K562 (cell line): Measurements from ENCODE around the gene ZNF350. TPM values are rescaled to one million over a fixed set of nuclear protein-coding genes. Genes with fewer than 3 reads are reported as not detected.

Source experiments
- BRD4 ChIP-seq: fragments of 200-600 bp; sonication (generic); IDR thresholded peaks from 2 replicates; pipeline ENCODE4 v1.6.1; 2017; ENCODE audit warnings: inconsistent platforms
- CREBBP ChIP-seq: IDR thresholded peaks from one replicate; pipeline ENCODE4 v1.6.1; 2012; ENCODE audit warnings: low read depth, mild to moderate bottlenecking, control low read depth, inconsistent platforms, low read length
- CXXC5 ChIP-seq: fragments of 250-450 bp; sonication (Bioruptor Pico); IDR thresholded peaks from 2 replicates; pipeline ENCODE4 v1.8.0; 2022; ENCODE audit warnings: inconsistent platforms, mild to moderate bottlenecking, moderate library complexity
- DNMT1 ChIP-seq: fragments of 450-650 bp; IDR thresholded peaks from 2 replicates; pipeline ENCODE4 v1.6.1; 2016; ENCODE audit warnings: antibody characterized with exemption, mild to moderate bottlenecking
- E2F3 ChIP-seq: fragments of 250-450 bp; sonication (Bioruptor Pico); IDR thresholded peaks from 2 replicates; pipeline ENCODE4 v1.4.0; 2020; ENCODE audit warnings: mild to moderate bottlenecking
- ERF ChIP-seq: fragments of 450-650 bp; formaldehyde crosslinking; IDR thresholded peaks from 2 replicates; pipeline ENCODE4 v1.4.0; 2020; ENCODE audit warnings: mild to moderate bottlenecking, mixed read lengths
- GTF2E2 ChIP-seq: fragments of 200-800 bp; sonication (Bioruptor generic); IDR thresholded peaks from 2 replicates; pipeline ENCODE4 v1.6.1; 2016; ENCODE audit warnings: missing genetic modification characterization, missing compliant biosample characterization
- HDAC6 ChIP-seq: IDR thresholded peaks from 2 replicates; pipeline ENCODE4 v1.6.1; 2012; ENCODE audit warnings: low read depth, mild to moderate bottlenecking, control low read depth, inconsistent platforms, low read length, moderate library complexity
- HDAC8 ChIP-seq: fragments of 450-650 bp; IDR thresholded peaks from 2 replicates; pipeline ENCODE4 v1.6.1; 2016; ENCODE audit warnings: mild to moderate bottlenecking, missing genetic modification characterization, moderate library complexity, missing compliant biosample characterization
- ILK ChIP-seq: fragments of 450-650 bp; IDR thresholded peaks from 2 replicates; pipeline ENCODE4 v1.6.1; 2016; ENCODE audit warnings: missing genetic modification characterization, low read depth, mild to moderate bottlenecking, missing compliant biosample characterization, moderate library complexity, borderline replicate concordance
- MYC ChIP-seq, 2 experiments: fragments of 250-450 bp in 1 of 2; sonication (Bioruptor Pico) in 1 of 2; IDR thresholded peaks; 2 replicates each; pipeline versions ENCODE4 v1.5.1 to v1.6.1; 2012 to 2021; ENCODE audit warnings: low read depth in 2 of 2, borderline replicate concordance in 1 of 2, improper control_type of control experiment in 1 of 2, low read length in 1 of 2, mild to moderate bottlenecking in 1 of 2, moderate library complexity in 1 of 2
- NCOA6 ChIP-seq: fragments of 450-650 bp; IDR thresholded peaks from 2 replicates; pipeline ENCODE4 v1.6.1; 2017; ENCODE audit warnings: mild to moderate bottlenecking
- PHF8 ChIP-seq: fragments of 200-600 bp; sonication (generic); IDR thresholded peaks from 2 replicates; pipeline ENCODE4 v1.6.1; 2012; ENCODE audit warnings: mixed run types, mild to moderate bottlenecking, inconsistent platforms, low read length, moderate library complexity, borderline replicate concordance
- POLR2AphosphoS5 ChIP-seq: IDR thresholded peaks from 2 replicates; pipeline ENCODE4 v1.6.1; 2011; ENCODE audit warnings: mild to moderate bottlenecking, low read depth, low read length, moderate library complexity; ENCODE audit not compliant: control insufficient read depth, insufficient read depth
- RBM17 ChIP-seq: fragments of 200-400 bp; formaldehyde crosslinking; IDR thresholded peaks from 2 replicates; pipeline ENCODE4 v1.6.1; 2017; ENCODE audit warnings: low read depth, mild to moderate bottlenecking, low read length, borderline replicate concordance
- RNF219 ChIP-seq: fragments of 250-450 bp; sonication (Bioruptor Pico); IDR thresholded peaks from 2 replicates; pipeline ENCODE4 v1.5.0; 2022; ENCODE audit warnings: mild to moderate bottlenecking
- SMARCA4 ChIP-seq: fragments of 450-650 bp; IDR thresholded peaks from 2 replicates; pipeline ENCODE4 v1.6.1; 2016
- TARDBP ChIP-seq: fragments of 450-650 bp; IDR thresholded peaks from 2 replicates; pipeline ENCODE4 v1.6.1; 2016
- TBL1XR1 ChIP-seq, 2 experiments: IDR thresholded peaks; 2 replicates each; pipeline ENCODE4 v1.6.1; 2012; ENCODE audit warnings: improper control_type of control experiment in 2 of 2, low read length in 2 of 2, mild to moderate bottlenecking in 1 of 2
- ZMIZ1 ChIP-seq, 2 experiments: fragments of 150-350 bp in 1 of 2; IDR thresholded peaks; 2 replicates each; pipeline ENCODE4 v1.6.1; 2012 to 2016; ENCODE audit warnings: low read depth in 2 of 2, low read length in 2 of 2, mild to moderate bottlenecking in 1 of 2, moderate library complexity in 1 of 2
- ZNF174 ChIP-seq: fragments of 250-450 bp; sonication (Bioruptor Pico); IDR thresholded peaks from 2 replicates; pipeline ENCODE4 v1.4.0; 2020; ENCODE audit warnings: mild to moderate bottlenecking
- ZNF23 ChIP-seq: fragments of 250-450 bp; sonication (Bioruptor Pico); IDR thresholded peaks from 2 replicates; pipeline ENCODE4 v1.4.0; 2020; ENCODE audit warnings: mild to moderate bottlenecking
- ZNF408 ChIP-seq: fragments of 250-450 bp; sonication (Bioruptor Pico); IDR thresholded peaks from 2 replicates; pipeline ENCODE4 v1.4.0; 2020; ENCODE audit warnings: low read depth, mild to moderate bottlenecking, moderate library complexity
- ZNF77 ChIP-seq: fragments of 250-450 bp; sonication (Bioruptor Pico); IDR thresholded peaks from 2 replicates; pipeline ENCODE4 v1.5.0; 2020
- ZSCAN29 ChIP-seq: fragments of 450-650 bp; IDR thresholded peaks from 2 replicates; pipeline ENCODE4 v1.6.1; 2017
- polyA plus RNA-seq, 8 experiments: library from polyadenylated mRNA; depleted of rRNA in 4 of 8; stranded (reverse) in 5 of 8; unstranded in 3 of 8; fragments of >200 nt; fragmentation: Nextera tagmentation in 2 of 8; fragmentation: Illumina TruSeq in 1 of 8; extraction: Ambion mirVana in 2 of 8; extraction: Trizol in 1 of 8; gene quantifications; 2 replicates each; pipeline versions ENCODE4 v1.2.1 to v1.2.3, GENCODE V29; 2011 to 2014; ENCODE audit warnings: inconsistent platforms in 1 of 8, missing spikeins in 1 of 8
- total RNA-seq, 7 experiments: library from RNA; depleted of rRNA in 6 of 7; stranded (reverse); fragments of >200 nt in 6 of 7; fragmentation: Illumina TruSeq in 2 of 7; extraction: Trizol in 2 of 7; gene quantifications; 2 replicates each; pipeline versions ENCODE4 v1.2.1 to v1.2.3, GENCODE V29; 2011 to 2021; ENCODE audit warnings: low replicate concordance in 1 of 7

The ZNF350 gene
- total and polyA plus RNA-seq, 9 of the 15 experiments (the other 6 are each of a cell fraction or from before 2014, with no cell fraction given): 1.7 to 4.8 (median 2.9) TPM

DNA sequence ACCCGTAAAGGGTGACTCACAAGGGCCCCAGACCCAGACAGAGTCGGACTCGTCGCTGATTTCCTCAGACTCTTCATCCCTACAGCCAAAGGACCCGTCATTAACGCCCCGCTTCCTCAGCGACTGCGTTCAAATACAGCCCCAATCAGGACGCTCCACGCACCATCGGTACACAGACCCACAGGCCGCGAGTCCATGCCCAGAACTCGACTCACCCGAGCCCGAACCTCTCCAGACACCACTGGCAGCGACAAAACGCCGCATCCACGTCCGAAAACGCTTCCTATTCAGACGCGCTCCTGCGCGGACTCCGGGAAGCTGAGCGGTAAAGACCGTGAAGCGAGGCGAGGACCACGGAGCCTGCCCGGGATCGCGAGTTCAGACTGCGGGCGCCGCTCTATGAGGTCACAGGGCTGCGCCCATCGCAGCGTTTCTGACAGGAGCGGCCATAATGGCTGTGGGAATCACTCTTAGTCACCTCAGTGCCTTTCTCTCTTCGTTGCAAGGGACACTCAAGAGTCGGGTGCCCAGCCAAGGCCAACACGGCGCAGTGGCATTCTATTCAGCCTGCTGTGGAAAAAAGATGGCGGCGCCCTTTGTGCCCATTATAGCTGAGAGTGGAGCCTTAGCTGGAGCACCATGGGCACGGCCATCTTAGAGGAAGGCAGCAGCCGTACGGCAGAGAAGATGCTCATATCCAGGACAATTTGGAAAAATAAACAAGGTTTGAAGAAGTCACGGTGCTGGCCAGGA is 41.6 kb upstream of the ZNF350 start, which contains the start of gene ZNF614 (continued):
- no peak for TF ChIP-seq SMARCA4
- TF ChIP-seq BRD4: 0 out of 2 replicates have a peak, but pooled peaks have one; percentile 28
- TF ChIP-seq DNMT1: no peak
- peak; percentile 78 for TF ChIP-seq MYC (IDR thresholded peaks at IDR 0.05; ENCODE audit: low read depth, low read length)
- 0 out of 2 replicates have a peak, but pooled peaks have one; percentile 19 for TF ChIP-seq MYC (CRISPR knock-in tag; IDR thresholded peaks at IDR 0.05; ENCODE audit: borderline replicate concordance, low read depth)
- no peak for TF ChIP-seq E2F3 (CRISPR knock-in tag)
- no peak for TF ChIP-seq ZNF77 (CRISPR knock-in tag)
- TF ChIP-seq POLR2AphosphoS5: peak; percentile 68
- no peak for TF ChIP-seq RNF219 (CRISPR knock-in tag)
- TF ChIP-seq CREBBP: no peak
- TF ChIP-seq GTF2E2 (tag): no peak
- TF ChIP-seq ZMIZ1 (IDR thresholded peaks at IDR 0.05; ENCODE audit: low read depth in 2 of 2, low read length in 2 of 2): peak in 1 of 2 experiments; percentile 69; a peak in 1 of 4 replicates
- TF ChIP-seq HDAC6: no peak
- TF ChIP-seq ERF: 0 out of 2 replicates have a peak, but pooled peaks have one; percentile 23
- peak; percentile 85 for TF ChIP-seq HDAC8 (tag)
- TF ChIP-seq ZSCAN29: no peak
- TF ChIP-seq RBM17: no peak
- no peak; the same call in 1 of the 2 replicates for TF ChIP-seq TARDBP
- TF ChIP-seq ZNF408 (CRISPR knock-in tag): no peak
- TF ChIP-seq ILK (tag): no peak
- TF ChIP-seq ZNF23 (CRISPR knock-in tag): no peak
- no peak for TF ChIP-seq ZNF174
- peak; percentile 98 for TF ChIP-seq PHF8
- no peak for TF ChIP-seq NCOA6
- peak in 1 of 2 experiments; percentile 90; a peak in 2 of 4 replicates for TF ChIP-seq TBL1XR1 (IDR thresholded peaks at IDR 0.05; ENCODE audit: low read length in 2 of 2)
- peak; percentile 90 for TF ChIP-seq CXXC5 (CRISPR knock-in tag)
